ENCODE data around the gene PSMD9. TPM values are rescaled to one million over a fixed set of nuclear protein-coding genes. Genes with fewer than 3 reads are reported as not detected.

Gene PSMD9
- total and polyA plus RNA-seq, 2 experiments from 2014 or later, result 93.7 to 129 TPM

DNA sequence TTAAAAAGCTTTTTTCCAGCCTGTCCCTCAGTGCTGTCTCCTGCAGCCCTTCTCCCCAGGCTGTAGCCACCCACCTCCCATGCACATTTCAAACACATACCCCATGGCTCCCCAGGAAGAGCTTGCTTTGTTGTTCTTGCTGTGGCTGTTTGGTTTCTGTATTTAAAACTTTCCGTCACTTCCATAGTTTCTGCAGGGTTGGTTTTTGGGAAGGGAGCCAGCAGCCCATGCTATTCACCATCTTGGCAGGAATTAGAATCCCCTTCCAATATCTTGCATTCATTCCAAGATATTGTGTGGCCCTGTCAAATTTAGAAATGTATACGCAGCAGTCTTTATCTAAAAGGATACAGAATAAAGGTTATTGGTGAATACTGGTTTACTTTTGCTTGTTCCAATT is 59.4 kb downstream of the PSMD9 start:
- Histone ChIP-seq H2AFZ (no peak overlapping the region), H3K27me3 (replicated peaks; ENCODE audit: insufficient read depth) (no peaks in the 10 kb centered on the region), H4K20me1 (ENCODE audit: insufficient read depth) (no peaks in the 10 kb centered on the region), H3K9me2 (ENCODE audit: insufficient read depth) (no peaks in the 10 kb centered on the region), H3K36me3 (ENCODE audit: low read depth) (no peaks in the 10 kb centered on the region), H3K4me1 (ENCODE audit: insufficient read depth) (no peaks in the 10 kb centered on the region), H3K4me2 (ENCODE audit: unreplicated experiment) (no peak overlapping the region), H3K27ac (no peak overlapping the region), H3K79me2 (ENCODE audit: insufficient read depth) (no peaks in the 10 kb centered on the region), H3F3A (ENCODE audit: insufficient read depth) (no peaks in the 10 kb centered on the region), H3K9me3 (ENCODE audit: low read depth) (no peaks in the 10 kb centered on the region), H3K9ac (no peak overlapping the region), H3K4me3 (no peak overlapping the region)
- in situ Hi-C loops (cut with MboI), result no loop called here
- TF ChIP-seq EZH2phosphoT487 (IDR thresholded peaks at IDR 0.05; ENCODE audit: insufficient read depth, low read depth), result no peak
- TF ChIP-seq EZH2 (IDR thresholded peaks at IDR 0.05; ENCODE audit: insufficient read depth, poor library complexity, severe bottlenecking), result no peak
- WGBS, 2 experiments (ENCODE audit: low coverage in 1 of 2, low lambda C conversion rate in 2 of 2, missing lambda C conversion rate in 2 of 2), result 97 to 98% methylated on average over 2 of the region's 2 CpGs
- no peak for DNase-seq

DNA sequence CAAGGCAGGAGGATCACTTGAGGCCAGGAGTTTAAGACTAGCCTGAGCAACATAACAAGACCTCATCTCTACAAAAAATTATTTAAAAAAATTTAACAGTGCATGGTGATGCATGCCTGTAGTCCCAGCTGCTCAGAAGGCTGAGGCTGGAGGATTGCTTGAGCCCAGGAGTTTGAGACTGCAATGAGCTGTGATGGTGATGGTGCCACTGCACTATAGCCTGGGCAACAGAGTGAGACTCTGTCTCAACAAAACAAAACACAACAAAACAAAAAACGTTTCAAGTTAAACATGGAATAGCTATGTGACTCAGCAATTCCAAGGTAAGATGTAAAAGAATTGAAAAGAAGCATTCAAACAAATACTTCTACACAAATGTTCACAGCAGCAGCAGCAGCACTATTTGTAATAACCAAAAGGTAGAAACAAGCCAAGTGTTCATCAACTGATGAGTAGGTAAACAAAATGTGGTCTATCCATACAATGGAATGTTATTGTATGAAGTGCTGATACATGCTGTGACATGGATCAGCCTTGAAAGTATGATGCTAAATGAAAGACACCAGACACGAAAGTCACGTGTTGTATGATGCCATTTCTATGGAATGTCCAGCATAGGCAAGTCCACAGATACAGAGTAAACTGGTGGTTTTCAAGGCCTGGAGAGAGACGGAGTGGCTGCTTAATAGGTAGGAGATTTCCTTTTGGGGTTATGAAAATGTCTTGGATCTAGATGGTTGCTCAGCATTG is 61.2 kb downstream of the PSMD9 start:
- 76 to 78% methylated on average over 4 of the region's 4 CpGs for WGBS, 2 experiments (ENCODE audit: low coverage in 1 of 2, low lambda C conversion rate in 2 of 2, missing lambda C conversion rate in 2 of 2)
- in situ Hi-C loops (cut with MboI), result no loop called here
- Histone ChIP-seq H3K4me1 (ENCODE audit: insufficient read depth) (no peaks in the 10 kb centered on the region), H3K27me3 (replicated peaks; ENCODE audit: insufficient read depth) (no peaks in the 10 kb centered on the region), H3F3A (ENCODE audit: insufficient read depth) (no peaks in the 10 kb centered on the region), H3K36me3 (ENCODE audit: low read depth) (no peaks in the 10 kb centered on the region), H3K9me2 (ENCODE audit: insufficient read depth) (no peaks in the 10 kb centered on the region), H3K4me2 (ENCODE audit: unreplicated experiment) (no peak overlapping the region), H4K20me1 (ENCODE audit: insufficient read depth) (no peaks in the 10 kb centered on the region), H3K4me3 (no peak overlapping the region), H3K27ac (no peak overlapping the region), H3K9me3 (ENCODE audit: low read depth) (no peaks in the 10 kb centered on the region), H3K79me2 (ENCODE audit: insufficient read depth) (no peaks in the 10 kb centered on the region), H3K9ac (no peak overlapping the region), H2AFZ (no peak overlapping the region)
- DNase-seq, result peak; percentile 30
- TF ChIP-seq EZH2 (IDR thresholded peaks at IDR 0.05; ENCODE audit: insufficient read depth, poor library complexity, severe bottlenecking) (no peak), EZH2phosphoT487 (IDR thresholded peaks at IDR 0.05; ENCODE audit: insufficient read depth, low read depth) (no peak)

DNA sequence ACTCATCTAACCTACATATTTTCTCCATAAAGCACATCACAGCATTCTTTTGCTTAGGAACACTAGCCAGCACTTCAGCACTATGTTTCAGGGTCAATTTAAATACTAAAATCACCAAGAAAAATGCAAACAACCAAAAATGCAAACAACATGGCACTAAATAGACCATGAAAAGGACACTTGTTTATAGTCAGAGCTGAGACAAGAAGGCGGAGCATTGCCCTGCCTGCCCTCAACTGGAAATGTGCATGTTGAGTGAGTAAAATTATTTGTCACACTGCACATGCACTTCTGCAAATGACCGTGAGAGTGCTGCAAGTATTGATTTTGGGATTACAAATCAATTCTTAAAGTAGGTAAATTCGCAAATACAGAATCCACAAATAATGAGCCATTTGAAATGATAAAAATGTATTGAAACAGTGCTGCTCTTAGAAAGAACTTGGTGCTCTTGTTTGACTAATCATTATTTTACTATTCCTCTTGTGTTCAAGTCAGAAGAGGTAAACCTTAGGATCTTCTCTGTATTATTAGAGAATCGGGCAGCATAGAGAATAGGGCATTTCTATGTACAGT is 64.6 kb downstream of the PSMD9 start:
- in situ Hi-C loops (cut with MboI), result no loop called here
- H3K9me3 ChIP-seq (ENCODE audit: low read depth), result no peaks in the 10 kb centered on the region
- no peak overlapping the region for H3K4me3 ChIP-seq
- no peaks in the 10 kb centered on the region for H3K36me3 ChIP-seq (ENCODE audit: low read depth)
- no peaks in the 10 kb centered on the region for H3K79me2 ChIP-seq (ENCODE audit: insufficient read depth)
- WGBS, 2 experiments (ENCODE audit: low coverage in 1 of 2, low lambda C conversion rate in 2 of 2, missing lambda C conversion rate in 2 of 2), result 95 to 100% methylated on average over 4 of the region's 4 CpGs
- no peak overlapping the region for H3K27ac ChIP-seq
- no peak overlapping the region for H3K9ac ChIP-seq
- no peaks in the 10 kb centered on the region for H3K9me2 ChIP-seq (ENCODE audit: insufficient read depth)
- no peak overlapping the region for H3K4me2 ChIP-seq (ENCODE audit: unreplicated experiment)
- no peak for TF ChIP-seq EZH2 (IDR thresholded peaks at IDR 0.05; ENCODE audit: insufficient read depth, poor library complexity, severe bottlenecking)
- TF ChIP-seq EZH2phosphoT487 (IDR thresholded peaks at IDR 0.05; ENCODE audit: insufficient read depth, low read depth), result no peak
- no peaks in the 10 kb centered on the region for H4K20me1 ChIP-seq (ENCODE audit: insufficient read depth)
- no peaks in the 10 kb centered on the region for H3K27me3 ChIP-seq (replicated peaks; ENCODE audit: insufficient read depth)
- no peaks in the 10 kb centered on the region for H3K4me1 ChIP-seq (ENCODE audit: insufficient read depth)
- H2AFZ ChIP-seq, result no peak overlapping the region
- no peaks in the 10 kb centered on the region for H3F3A ChIP-seq (ENCODE audit: insufficient read depth)
- no peak for DNase-seq

DNA sequence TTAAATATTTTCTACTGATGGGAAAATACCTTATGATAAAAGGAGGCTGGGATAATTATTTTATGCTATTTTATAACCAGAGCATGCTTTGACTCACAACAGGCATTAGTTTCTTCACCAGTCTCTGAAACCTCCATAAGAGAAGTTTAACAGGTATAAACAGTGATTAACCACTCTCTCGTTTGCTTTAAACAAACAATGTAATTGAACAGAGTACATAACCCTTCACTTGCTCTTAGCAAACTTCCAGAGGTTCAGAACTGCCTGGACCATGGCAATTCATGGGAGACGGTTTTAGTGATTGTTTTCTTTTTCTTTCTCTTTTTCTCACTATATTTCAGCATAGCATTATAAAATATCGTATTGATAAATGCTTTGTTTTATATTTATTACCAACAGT is 65.1 kb downstream of the PSMD9 start:
- H3K27ac ChIP-seq, result no peak overlapping the region
- in situ Hi-C loops (cut with MboI), result no loop called here

More for the DNA sequence above, 65.1 kb downstream of the PSMD9 start:
- Histone ChIP-seq H2AFZ (no peak overlapping the region), H3K4me3 (no peak overlapping the region), H3F3A (ENCODE audit: insufficient read depth) (no peaks in the 10 kb centered on the region), H3K9ac (no peak overlapping the region), H3K4me2 (ENCODE audit: unreplicated experiment) (no peak overlapping the region), H3K36me3 (ENCODE audit: low read depth) (no peaks in the 10 kb centered on the region), H3K27me3 (replicated peaks; ENCODE audit: insufficient read depth) (no peaks in the 10 kb centered on the region), H3K79me2 (ENCODE audit: insufficient read depth) (no peaks in the 10 kb centered on the region), H4K20me1 (ENCODE audit: insufficient read depth) (no peaks in the 10 kb centered on the region), H3K9me3 (ENCODE audit: low read depth) (no peaks in the 10 kb centered on the region), H3K4me1 (ENCODE audit: insufficient read depth) (no peaks in the 10 kb centered on the region), H3K9me2 (ENCODE audit: insufficient read depth) (no peaks in the 10 kb centered on the region)
- DNase-seq, result no peak
- TF ChIP-seq EZH2phosphoT487 (IDR thresholded peaks at IDR 0.05; ENCODE audit: insufficient read depth, low read depth) (no peak), EZH2 (IDR thresholded peaks at IDR 0.05; ENCODE audit: insufficient read depth, poor library complexity, severe bottlenecking) (no peak)
- 89 to 93% methylated on average over 3 of the region's 3 CpGs for WGBS, 2 experiments (ENCODE audit: low coverage in 1 of 2, low lambda C conversion rate in 2 of 2, missing lambda C conversion rate in 2 of 2)

Measured in GM23248 (cell line).